Testis (tissue), 2 donors: Measurements from ENCODE around the gene DENND1C.

Source experiments
- POLR2A ChIP-seq: fragments of 450-650 bp; IDR thresholded peaks from one replicate; pipeline ENCODE4 v1.6.1; 2017; ENCODE audit warnings: antibody characterized with exemption, mild to moderate bottlenecking, moderate library complexity
- TF ChIP-seq, protein P1 (sequence below), 3 experiments: fragments of 450-650 bp in 2 of 3; fragments of 200-600 bp in 1 of 3; sonication (generic) in 1 of 3; IDR thresholded peaks; one replicate each; pipeline ENCODE4 v1.5.1; 2016 to 2019; ENCODE audit warnings: antibody characterized with exemption in 3 of 3, mild to moderate bottlenecking in 2 of 3, moderate library complexity in 1 of 3

DNA sequence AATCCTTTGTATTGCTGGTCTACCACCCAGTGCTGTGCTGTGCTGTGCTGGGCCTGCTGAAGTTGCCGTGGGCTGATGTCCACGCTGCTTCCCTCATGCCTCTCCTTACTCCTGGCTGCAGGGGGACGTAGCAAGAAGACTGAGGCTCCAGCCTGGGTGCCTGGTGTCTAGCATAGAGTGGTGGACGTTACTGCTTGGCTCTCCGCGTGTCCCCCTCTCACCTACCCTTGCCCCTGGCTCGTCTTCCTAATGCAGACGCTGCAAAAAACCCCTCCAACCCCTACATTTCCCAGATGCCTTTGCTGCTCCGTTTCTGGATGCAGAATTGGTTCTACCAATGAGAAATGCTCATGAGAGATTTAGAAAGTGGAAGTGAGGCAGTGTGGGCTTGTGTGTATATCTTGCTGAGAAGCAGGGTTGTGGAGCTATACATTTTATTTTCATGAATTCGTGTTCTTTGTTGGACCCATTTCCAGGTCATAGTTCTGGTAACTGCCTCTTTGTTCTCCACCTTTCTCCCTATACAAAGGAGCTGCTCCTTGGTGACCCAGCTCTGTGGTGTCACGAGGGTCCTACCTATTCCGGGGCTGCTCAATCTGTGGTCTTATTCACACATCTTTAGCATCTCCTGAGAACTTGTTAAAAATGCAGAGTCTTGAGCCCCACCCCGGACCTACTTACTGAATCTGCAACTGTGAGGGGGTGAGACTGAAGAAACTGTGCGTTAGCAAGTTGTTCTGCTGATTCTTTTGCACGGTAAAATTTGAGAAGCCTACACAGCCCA, 7.9 kb upstream of the DENND1C start:
- TF ChIP-seq POLR2A = no peak
- TF ChIP-seq, protein P1, sequence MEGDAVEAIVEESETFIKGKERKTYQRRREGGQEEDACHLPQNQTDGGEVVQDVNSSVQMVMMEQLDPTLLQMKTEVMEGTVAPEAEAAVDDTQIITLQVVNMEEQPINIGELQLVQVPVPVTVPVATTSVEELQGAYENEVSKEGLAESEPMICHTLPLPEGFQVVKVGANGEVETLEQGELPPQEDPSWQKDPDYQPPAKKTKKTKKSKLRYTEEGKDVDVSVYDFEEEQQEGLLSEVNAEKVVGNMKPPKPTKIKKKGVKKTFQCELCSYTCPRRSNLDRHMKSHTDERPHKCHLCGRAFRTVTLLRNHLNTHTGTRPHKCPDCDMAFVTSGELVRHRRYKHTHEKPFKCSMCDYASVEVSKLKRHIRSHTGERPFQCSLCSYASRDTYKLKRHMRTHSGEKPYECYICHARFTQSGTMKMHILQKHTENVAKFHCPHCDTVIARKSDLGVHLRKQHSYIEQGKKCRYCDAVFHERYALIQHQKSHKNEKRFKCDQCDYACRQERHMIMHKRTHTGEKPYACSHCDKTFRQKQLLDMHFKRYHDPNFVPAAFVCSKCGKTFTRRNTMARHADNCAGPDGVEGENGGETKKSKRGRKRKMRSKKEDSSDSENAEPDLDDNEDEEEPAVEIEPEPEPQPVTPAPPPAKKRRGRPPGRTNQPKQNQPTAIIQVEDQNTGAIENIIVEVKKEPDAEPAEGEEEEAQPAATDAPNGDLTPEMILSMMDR (IDR thresholded peaks at IDR 0.05) = no peak
